NCI-H2171 treated with DMSO at 0.1 percent for 48 hours (cell line): ENCODE measurements around the gene SLC12A8.
A peak's percentile ranks its signal among the peaks of the same experiment; 100 is the strongest.

Experiments used
- DNase-seq: peaks from one replicate; lab custom pipeline; 2025; lab: John Stamatoyannopoulos, UW

The SLC12A8 gene, protein sequence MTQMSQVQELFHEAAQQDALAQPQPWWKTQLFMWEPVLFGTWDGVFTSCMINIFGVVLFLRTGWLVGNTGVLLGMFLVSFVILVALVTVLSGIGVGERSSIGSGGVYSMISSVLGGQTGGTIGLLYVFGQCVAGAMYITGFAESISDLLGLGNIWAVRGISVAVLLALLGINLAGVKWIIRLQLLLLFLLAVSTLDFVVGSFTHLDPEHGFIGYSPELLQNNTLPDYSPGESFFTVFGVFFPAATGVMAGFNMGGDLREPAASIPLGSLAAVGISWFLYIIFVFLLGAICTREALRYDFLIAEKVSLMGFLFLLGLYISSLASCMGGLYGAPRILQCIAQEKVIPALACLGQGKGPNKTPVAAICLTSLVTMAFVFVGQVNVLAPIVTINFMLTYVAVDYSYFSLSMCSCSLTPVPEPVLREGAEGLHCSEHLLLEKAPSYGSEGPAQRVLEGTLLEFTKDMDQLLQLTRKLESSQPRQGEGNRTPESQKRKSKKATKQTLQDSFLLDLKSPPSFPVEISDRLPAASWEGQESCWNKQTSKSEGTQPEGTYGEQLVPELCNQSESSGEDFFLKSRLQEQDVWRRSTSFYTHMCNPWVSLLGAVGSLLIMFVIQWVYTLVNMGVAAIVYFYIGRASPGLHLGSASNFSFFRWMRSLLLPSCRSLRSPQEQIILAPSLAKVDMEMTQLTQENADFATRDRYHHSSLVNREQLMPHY

DNA sequence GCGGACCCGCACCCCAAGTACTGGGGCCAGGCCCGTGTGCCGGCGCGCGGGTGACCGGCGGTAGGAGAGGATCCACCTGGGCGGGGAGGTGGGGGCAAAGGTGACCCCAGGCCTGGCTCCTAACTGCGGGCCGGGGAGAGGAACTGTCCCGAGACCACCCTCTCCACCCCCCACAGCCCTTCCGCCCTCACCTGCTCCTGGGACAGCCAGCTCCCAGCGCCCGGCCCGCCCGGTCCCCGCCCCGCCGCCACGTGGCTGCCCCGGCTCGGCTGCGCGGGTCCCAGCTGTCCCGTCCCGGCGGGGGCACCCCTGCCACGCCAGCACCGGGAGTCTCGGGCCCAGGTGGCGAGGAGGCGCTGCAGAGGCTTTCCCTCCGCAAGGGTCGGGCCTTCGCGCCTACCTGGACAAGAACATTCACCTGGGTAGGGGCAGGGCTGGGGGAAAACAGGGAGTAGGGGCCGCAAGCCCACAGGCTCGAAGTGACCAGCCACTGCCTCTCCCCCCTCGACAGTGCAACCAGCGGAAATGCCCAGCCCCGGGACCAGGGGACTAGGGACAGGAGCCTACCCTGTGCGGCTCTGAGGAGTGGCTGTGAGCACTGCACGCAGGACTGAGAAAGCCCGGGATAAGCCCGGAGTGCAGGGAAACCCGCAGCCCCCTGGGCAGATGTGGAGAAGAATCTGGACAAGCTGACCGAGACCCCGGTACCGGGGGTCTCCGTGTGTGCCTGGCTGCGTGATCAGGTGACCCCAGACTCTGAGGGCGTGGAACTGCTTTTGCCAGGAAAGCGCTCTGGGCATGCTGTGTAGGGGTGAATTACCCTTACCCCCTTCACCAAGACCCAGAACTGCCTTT is at the start of gene SLC12A8:
TSS of gene SLC12A8 (minus strand) at position 240 of the 855 bp plus-strand sequence. CDS start 1,399 bp downstream, outside the sequence.
- DNase-seq = peak; percentile 16

DNA sequence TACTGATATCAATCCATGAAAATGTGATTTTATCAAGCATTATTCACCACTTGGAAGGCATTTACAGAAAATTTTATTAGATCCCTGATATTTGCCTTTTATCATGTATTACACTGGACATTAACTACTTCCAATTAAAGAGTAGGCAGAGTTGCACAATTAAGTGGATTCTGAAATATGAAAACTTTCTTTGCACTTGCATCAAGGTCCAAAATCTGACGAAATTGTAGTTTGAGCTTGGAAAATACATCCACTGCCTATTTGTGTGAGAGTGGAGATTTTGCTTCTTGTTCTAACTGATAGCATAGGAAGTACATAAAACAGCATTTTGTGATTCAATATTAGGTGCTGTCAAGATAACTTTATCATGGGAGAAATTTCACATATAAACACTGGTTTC is 49.6 kb upstream of the SLC12A8 start:
- no peak for DNase-seq

GRCh38 chr3:125261031-125261430 is 48.5 kb upstream of the SLC12A8 start:
- no peak for DNase-seq

DNA sequence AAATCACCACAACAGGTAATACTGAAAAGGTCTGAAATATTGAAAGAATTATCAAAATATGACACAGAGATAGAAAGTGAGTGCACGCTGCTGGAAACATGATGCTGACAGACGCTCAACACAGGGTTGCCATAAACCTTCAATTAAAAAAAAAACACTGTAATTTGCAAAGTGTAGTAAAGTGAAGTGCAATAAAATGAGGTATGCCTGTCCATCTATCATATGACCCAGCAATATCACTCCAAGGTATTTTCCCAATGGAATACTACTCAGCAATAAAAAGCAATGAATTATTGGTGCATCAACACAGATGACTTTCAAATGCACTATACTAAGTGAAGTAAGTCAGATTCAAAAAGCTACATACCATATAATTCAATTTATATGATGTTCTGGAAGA is 47.6 kb upstream of the SLC12A8 start:
- no peak for DNase-seq

DNA sequence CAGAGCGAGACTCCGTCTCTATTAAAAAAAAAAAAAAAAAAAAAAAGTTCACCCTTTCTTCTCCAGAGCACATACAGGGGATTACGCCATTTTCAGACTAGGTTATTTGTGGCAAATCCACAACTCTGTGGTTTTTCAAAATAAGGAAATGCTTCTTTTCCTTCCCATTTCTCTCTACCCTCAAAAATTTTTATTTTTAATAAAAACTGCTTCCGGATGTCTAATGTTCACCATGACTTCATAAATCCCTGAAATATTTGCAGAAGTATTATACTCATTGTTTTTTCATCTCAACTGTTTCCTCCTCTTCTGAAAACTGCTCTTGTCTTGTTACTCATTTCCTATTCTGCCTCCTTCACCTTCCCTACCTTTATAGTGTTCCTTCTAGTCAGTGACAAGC is 45.0 kb upstream of the SLC12A8 start:
- DNase-seq = no peak

- no peak for DNase-seq
These were observed 44.1 kb upstream of the SLC12A8 start for GRCh38 chr3:125256675-125257074.

GRCh38 chr3:125250973-125251372 is 38.4 kb upstream of the SLC12A8 start:
- no peak for DNase-seq

DNA sequence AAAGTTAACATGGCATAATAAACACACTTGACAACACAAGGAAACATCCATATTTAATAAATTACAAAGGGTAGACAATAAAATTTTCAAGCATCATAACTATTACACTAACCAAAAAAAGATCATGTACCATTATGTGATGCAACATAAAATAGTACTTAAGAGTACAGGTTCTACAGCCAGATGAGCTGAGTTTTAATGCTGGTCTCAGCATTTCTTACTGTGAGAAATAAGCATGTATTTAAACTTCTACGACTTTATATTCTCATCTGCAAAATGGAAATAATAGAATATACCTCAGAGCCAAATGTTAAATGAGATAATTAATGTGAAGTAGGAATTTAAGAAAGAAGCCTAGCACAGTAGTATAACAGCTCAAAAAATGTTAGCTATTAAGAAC is 33.7 kb upstream of the SLC12A8 start:
- no peak for DNase-seq

- no peak for DNase-seq
These were observed 33.0 kb upstream of the SLC12A8 start for GRCh38 chr3:125245521-125245920.

DNA sequence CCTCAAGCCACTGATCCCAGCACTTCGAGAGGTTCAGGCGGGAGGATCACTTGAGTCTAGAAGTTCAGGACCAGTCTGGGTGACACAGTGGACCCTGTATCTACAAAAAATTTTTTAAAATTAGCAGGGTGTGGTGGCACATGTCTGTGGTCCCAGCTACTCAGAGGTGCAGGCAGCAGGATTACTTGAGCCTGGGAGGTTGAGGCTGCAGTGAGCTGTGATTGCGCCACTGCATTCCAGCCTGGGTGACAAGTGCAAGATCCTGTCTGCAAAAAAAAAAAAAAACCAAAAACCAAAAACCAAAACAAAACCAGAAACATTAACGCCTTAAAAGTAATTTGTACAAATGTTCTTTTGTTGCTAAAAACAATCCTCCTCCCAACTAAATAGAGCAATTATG is 27.9 kb upstream of the SLC12A8 start:
- no peak for DNase-seq

DNA sequence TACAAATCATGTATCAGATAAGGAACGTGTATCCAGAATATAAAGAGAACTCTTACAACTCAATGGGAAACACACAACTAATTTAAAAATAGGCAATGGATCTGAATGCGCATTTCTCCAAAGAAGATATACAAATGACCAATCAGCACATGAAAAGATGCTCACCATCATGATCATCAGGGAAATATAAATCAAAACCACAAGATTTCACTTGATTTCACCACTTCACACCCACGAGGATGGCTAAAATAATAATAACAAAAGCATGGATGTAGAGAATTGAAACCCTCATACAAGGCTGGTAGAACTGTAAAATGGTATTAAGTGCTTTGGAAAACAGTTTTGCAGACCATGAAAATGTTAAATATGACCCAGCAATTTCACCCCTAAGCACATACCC is 26.7 kb upstream of the SLC12A8 start:
- DNase-seq = no peak

- no peak for DNase-seq
These were observed 26.2 kb upstream of the SLC12A8 start for GRCh38 chr3:125238759-125239158.

DNA sequence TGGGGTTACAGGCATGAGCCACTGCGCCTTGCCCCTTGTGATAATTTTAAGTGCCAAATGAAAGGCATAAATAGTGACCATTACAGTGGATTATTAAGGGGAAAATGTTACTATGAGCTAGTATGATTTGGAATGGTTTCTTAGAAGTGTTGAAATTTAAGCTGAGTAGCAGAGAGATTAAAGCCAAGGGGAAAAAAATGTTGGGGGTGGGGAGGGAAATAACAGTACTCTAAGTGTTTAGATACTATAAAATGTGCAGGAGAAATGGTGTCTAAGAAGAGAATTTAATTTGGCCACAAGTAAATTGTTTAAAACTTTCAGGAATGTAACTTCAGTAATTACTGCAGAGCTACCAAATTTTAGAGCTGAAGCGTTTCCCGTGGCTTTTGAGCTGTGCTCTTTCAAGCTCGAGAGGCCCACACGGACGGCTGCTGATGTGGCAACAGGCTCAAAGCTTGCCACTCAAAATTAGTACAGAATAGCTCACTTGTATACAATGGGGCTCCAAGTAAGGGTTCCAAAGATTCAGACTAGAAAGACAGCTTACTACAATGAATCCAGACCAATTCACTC is 23.9 kb upstream of the SLC12A8 start:
- no peak for DNase-seq

DNA sequence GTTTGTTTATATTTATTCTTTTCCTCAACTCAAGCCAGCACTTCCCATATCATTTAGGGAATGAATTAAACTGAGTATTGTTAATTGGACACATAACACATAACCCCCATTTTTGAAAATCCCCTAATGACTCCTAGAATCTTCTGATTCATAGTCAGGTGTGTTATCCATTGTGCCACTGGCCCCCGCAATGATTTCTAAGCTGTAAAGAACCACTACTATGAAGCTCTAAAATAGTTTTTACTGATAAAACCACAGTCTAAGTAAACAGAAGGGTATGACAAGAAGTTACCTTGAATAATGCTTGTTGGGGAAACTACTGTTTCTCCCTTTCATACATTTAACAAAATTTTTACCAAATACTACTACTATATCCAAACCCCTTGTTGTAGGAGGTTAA is 22.3 kb upstream of the SLC12A8 start:
- DNase-seq = no peak

DNA sequence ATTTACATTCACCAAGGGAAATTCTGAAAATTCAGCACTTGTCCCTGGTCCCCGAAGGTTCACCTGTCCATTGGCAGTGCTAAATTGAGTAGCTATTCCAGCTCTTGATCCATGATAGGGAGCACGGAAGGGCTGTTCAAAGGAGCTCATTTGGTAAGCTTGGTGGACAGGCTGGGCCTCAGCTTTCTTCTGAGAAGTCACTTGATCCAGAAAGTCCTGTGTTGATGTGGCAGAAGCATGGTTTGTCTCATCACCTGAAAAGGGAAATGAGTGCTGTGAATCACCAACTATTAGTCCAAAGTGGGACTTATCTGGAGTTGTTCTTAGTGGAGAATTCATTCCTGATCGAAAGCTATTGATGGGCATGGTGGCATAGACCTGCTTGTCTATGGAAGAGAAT is 19.9 kb upstream of the SLC12A8 start:
- no peak for DNase-seq

- no peak for DNase-seq
These were observed 19.3 kb upstream of the SLC12A8 start for GRCh38 chr3:125231895-125232294.

DNA sequence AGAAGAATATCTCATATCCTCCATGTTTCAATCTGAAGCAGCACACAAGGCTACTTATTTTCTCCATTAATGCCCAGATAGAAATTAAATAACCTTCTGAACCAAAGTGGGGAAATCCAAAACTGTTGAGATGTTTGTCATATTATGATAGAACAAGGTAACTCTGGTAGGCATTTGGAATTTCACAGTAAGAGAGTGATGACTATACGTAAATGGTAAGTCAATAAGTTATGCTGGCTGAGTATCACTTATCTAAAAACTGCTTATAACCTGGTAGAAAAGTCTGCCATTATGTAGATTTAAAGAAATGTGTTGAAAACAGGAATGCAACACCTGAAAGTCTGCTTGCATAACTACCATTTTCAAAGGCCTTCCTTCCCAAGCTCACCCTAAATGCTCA is 17.2 kb upstream of the SLC12A8 start:
- DNase-seq = no peak

DNA sequence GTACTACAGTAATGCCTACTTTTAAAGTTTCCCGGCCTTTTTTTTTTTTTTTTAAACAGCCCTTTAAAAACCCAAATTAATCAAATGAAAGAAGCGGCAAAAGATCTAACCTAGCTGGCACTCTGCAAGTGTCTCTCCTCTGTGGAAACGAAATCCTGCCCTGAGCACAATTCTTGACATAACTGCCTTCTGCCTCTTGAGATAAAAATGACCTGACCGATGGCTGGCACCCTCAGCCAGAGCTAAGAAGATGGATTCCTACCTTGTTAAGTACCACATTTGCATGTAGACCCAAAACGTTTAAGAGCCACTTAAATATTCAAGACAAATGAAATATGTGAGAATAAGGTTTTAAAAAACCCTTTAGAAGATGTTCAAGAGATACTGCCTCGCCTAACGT is 16.6 kb upstream of the SLC12A8 start:
- DNase-seq = no peak

GRCh38 chr3:125221831-125222230 is 9.3 kb upstream of the SLC12A8 start:
- no peak for DNase-seq

DNA sequence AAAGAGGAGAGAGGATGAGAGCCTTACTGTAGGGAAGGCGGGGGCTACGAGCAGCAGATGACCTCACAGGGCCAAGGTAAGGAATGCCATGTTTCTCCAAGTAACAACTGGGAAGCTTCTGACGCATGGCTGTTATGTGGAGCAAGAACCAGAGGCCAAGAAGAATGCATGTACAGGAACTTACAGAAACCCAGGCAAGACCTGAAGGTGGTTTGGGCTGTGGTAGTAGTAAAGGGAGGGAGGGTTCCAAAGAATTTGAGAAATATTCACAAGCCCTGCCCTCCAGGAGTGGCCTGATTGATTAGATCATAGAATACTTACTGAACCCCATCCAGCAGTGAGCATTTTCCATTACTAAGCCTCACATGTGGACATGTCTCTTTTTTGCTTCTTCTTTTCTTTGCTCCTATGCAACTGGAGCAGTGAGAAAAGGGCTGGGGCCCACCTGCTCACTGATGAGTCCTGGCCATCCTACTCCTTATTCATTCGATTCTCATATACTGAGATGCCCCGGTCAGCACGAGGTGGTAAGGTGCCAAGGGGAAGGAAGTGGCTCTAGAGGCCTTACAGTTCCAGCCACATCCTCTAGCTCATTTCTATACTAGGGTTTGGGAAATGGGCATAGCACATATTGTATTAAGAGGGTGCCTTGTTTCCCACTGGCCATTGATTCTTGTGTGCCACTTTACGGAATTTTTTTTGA is 8.3 kb upstream of the SLC12A8 start:
- no peak for DNase-seq

GRCh38 chr3:125220183-125220582 is 7.6 kb upstream of the SLC12A8 start:
- DNase-seq = no peak

GRCh38 chr3:125219261-125219701 is 6.7 kb upstream of the SLC12A8 start:
- no peak for DNase-seq
